ENCODE results near the gene CCDC157.

DNA sequence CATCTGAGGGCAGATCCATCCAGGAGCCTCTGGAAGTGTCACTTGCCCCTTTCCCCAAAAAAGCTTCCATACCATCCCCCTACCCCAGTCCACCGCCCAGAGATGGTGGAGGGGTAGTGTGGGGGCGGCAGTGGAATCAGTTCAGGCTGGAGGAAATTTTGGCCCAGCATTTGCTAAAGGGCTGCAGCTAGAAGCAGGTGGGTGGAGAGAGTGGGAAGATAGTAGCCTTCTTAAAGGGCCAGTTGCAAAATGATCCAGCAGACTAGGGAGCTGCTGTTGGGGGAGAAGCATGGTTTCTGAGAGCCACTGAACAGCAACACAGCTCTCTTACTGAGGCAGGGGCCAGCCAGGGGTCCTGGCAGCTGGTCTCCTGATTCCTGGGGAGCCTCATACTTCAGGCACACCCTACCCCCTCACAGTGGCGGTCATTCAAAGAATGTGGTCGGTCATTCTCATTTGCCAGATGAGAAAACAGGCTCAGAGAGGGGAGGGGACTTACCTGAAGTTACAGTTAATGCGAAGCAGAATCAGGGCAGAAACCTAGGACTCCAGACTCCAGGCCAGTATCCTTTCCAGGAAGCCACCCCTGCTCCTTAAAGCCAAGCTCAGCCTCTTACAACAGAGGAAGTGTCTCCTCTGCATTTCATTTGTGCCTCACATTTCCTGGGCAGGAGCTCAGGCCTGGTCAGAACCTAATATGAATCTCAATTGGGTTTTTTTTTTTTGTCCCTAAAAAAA is 45.4 kb downstream of the CCDC157 start:
- TF ChIP-seq, protein P1, sequence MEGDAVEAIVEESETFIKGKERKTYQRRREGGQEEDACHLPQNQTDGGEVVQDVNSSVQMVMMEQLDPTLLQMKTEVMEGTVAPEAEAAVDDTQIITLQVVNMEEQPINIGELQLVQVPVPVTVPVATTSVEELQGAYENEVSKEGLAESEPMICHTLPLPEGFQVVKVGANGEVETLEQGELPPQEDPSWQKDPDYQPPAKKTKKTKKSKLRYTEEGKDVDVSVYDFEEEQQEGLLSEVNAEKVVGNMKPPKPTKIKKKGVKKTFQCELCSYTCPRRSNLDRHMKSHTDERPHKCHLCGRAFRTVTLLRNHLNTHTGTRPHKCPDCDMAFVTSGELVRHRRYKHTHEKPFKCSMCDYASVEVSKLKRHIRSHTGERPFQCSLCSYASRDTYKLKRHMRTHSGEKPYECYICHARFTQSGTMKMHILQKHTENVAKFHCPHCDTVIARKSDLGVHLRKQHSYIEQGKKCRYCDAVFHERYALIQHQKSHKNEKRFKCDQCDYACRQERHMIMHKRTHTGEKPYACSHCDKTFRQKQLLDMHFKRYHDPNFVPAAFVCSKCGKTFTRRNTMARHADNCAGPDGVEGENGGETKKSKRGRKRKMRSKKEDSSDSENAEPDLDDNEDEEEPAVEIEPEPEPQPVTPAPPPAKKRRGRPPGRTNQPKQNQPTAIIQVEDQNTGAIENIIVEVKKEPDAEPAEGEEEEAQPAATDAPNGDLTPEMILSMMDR (IDR thresholded peaks at IDR 0.05; ENCODE audit: low read depth, low read length, missing input control) = no peak
- TF ChIP-seq, protein P2, sequence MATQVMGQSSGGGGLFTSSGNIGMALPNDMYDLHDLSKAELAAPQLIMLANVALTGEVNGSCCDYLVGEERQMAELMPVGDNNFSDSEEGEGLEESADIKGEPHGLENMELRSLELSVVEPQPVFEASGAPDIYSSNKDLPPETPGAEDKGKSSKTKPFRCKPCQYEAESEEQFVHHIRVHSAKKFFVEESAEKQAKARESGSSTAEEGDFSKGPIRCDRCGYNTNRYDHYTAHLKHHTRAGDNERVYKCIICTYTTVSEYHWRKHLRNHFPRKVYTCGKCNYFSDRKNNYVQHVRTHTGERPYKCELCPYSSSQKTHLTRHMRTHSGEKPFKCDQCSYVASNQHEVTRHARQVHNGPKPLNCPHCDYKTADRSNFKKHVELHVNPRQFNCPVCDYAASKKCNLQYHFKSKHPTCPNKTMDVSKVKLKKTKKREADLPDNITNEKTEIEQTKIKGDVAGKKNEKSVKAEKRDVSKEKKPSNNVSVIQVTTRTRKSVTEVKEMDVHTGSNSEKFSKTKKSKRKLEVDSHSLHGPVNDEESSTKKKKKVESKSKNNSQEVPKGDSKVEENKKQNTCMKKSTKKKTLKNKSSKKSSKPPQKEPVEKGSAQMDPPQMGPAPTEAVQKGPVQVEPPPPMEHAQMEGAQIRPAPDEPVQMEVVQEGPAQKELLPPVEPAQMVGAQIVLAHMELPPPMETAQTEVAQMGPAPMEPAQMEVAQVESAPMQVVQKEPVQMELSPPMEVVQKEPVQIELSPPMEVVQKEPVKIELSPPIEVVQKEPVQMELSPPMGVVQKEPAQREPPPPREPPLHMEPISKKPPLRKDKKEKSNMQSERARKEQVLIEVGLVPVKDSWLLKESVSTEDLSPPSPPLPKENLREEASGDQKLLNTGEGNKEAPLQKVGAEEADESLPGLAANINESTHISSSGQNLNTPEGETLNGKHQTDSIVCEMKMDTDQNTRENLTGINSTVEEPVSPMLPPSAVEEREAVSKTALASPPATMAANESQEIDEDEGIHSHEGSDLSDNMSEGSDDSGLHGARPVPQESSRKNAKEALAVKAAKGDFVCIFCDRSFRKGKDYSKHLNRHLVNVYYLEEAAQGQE (IDR thresholded peaks at IDR 0.05) = no peak
- TF ChIP-seq JUND (IDR thresholded peaks at IDR 0.05) (no peak), RAD21 (IDR thresholded peaks at IDR 0.05) (no peak), GABPA (IDR thresholded peaks at IDR 0.05 in 1 of 2, conservative IDR thresholded peaks at IDR 0.05 in 1 of 2) (no peak), FOXA1 (IDR thresholded peaks at IDR 0.05) (no peak), TAF1 (conservative IDR thresholded peaks at IDR 0.05) (no peak), HNF4A (conservative IDR thresholded peaks at IDR 0.05) (no peak), YY1 (IDR thresholded peaks at IDR 0.05) (no peak), HNF4G (IDR thresholded peaks at IDR 0.05) (no peak), SP1 (IDR thresholded peaks at IDR 0.05) (no peak)
- TF ChIP-seq, protein P3, sequence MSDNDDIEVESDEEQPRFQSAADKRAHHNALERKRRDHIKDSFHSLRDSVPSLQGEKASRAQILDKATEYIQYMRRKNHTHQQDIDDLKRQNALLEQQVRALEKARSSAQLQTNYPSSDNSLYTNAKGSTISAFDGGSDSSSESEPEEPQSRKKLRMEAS (IDR thresholded peaks at IDR 0.05) = no peak
- TF ChIP-seq, protein P4, sequence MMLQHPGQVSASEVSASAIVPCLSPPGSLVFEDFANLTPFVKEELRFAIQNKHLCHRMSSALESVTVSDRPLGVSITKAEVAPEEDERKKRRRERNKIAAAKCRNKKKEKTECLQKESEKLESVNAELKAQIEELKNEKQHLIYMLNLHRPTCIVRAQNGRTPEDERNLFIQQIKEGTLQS (IDR thresholded peaks at IDR 0.05) = no peak

All from liver (tissue), 3 donors.